Brain microvascular endothelial cell (primary cell): ENCODE data around the gene BMP2.

ENCODE experiments used
- DNase-seq: peaks from one replicate; pipeline ENCODE4 v3.0.0-alpha.2; 2020
- H3K27ac ChIP-seq: fragments of 250-450 bp; sonication (Bioruptor Pico); 2 replicates; pipeline ENCODE4 v1.5.1; 2020; ENCODE audit warnings: mild to moderate bottlenecking, moderate library complexity
- H3K27me3 ChIP-seq: fragments of 250-450 bp; sonication (Bioruptor Pico); replicated peaks from 2 replicates; pipeline ENCODE4 v1.5.1; 2020; ENCODE audit warnings: mild to moderate bottlenecking
- H3K36me3 ChIP-seq: fragments of 250-450 bp; sonication (Bioruptor Pico); replicated peaks from 2 replicates; pipeline ENCODE4 v1.5.1; 2020; ENCODE audit warnings: mild to moderate bottlenecking
- H3K4me3 ChIP-seq: 2 replicates; pipeline ENCODE4 v1.5.1; 2011; ENCODE audit warnings: low read depth, mild to moderate bottlenecking, control low read depth, low read length, moderate library complexity
- CTCF ChIP-seq: IDR thresholded peaks from 2 replicates; pipeline ENCODE4 v1.5.1; 2011; ENCODE audit warnings: low read depth, mild to moderate bottlenecking, moderate library complexity, low read length, control low read depth, inconsistent platforms; ENCODE audit errors: missing control alignments
- in situ Hi-C: cut with HindIII; loops from 2 replicates; pipeline ENCODE4 v1.10.0; 2017; ENCODE audit warnings: low sequenced_read_pairs, low pct_ligation_motif_present

BMP2 gene

GRCh38 chr20:6824401-6824800 lies 56.9 kb downstream of the BMP2 start:
- in situ Hi-C loops = no loop called here
- TF ChIP-seq CTCF = no peak
- Histone ChIP-seq H3K27me3 (no peaks in the 10 kb centered on the region), H3K27ac (no peak overlapping the region), H3K36me3 (no peaks in the 10 kb centered on the region), H3K4me3 (no peak overlapping the region)
- DNase-seq = no peak

GRCh38 chr20:6827472-6827871 lies 60.0 kb downstream of the BMP2 start:
- no peak for TF ChIP-seq CTCF

GRCh38 chr20:6828794-6829423 lies 61.4 kb downstream of the BMP2 start:
- in situ Hi-C loops = no loop called here
- no peak overlapping the region for H3K27ac ChIP-seq
- no peak overlapping the region for H3K4me3 ChIP-seq
- no peaks in the 10 kb centered on the region for H3K27me3 ChIP-seq
- peak; percentile 79 for TF ChIP-seq CTCF
- no peaks in the 10 kb centered on the region for H3K36me3 ChIP-seq
- DNase-seq = peak; percentile 68

More at GRCh38 chr20:6827472-6827871, 60.0 kb downstream of the BMP2 start:
- DNase-seq = no peak
- no peaks in the 10 kb centered on the region for H3K36me3 ChIP-seq
- no peaks in the 10 kb centered on the region for H3K27me3 ChIP-seq
- in situ Hi-C loops = no loop called here
- no peak overlapping the region for H3K4me3 ChIP-seq
- H3K27ac ChIP-seq = no peak overlapping the region

- TF ChIP-seq CTCF = peak; percentile 65
- no peak for DNase-seq
- no peak overlapping the region for H3K27ac ChIP-seq
- no peak overlapping the region for H3K4me3 ChIP-seq
- no peaks in the 10 kb centered on the region for H3K27me3 ChIP-seq
- in situ Hi-C loops = no loop called here
- H3K36me3 ChIP-seq = no peaks in the 10 kb centered on the region
Measured at GRCh38 chr20:6829510-6830116, 62.1 kb downstream of the BMP2 start.
